ENCODE data around the gene SYNC. TPM values are rescaled to one million over a fixed set of nuclear protein-coding genes. Genes with fewer than 3 reads are reported as not detected.
A peak's percentile ranks its signal among the peaks of the same experiment; 100 is the strongest.
"Not testable (repeated sequence)": the region's sequence is repeated elsewhere in the genome, so short reads cannot be mapped to it uniquely, and the experiment has no call there.

The SYNC gene
- total RNA-seq, 2 donors from 2014 or later = not detected

- Mint-ChIP-seq H3K4me1 (ENCODE audit: low read depth in 2 of 2) (peaks cover 4 to 11% of the 10 kb centered on the region in 2 donors), H3K36me3 (peaks cover 5% of the 10 kb centered on the region), H3K27me3 (no peaks in the 10 kb centered on the region), H3K4me3 (no peak overlapping the region), H3K9me3 (no peaks in the 10 kb centered on the region), H3K27ac (peak overlapping the region in 1 of 2 donors; percentile 49)
- DNase-seq (ENCODE audit: low spot score) (no peak), ATAC-seq (no peak)
Observed at GRCh38 chr1:32635508-32636277, 66.9 kb downstream of the SYNC start.

- Mint-ChIP-seq H3K27ac (peak overlapping the region in 1 of 2 donors; percentile 1), H3K9me3 (no peaks in the 10 kb centered on the region), H3K36me3 (peaks cover 5% of the 10 kb centered on the region), H3K4me3 (no peak overlapping the region), H3K4me1 (ENCODE audit: low read depth in 2 of 2) (peaks cover 7 to 11% of the 10 kb centered on the region in 2 donors), H3K27me3 (no peaks in the 10 kb centered on the region)
- DNase-seq (ENCODE audit: low spot score) (no peak), ATAC-seq (no peak)
Observed at GRCh38 chr1:32632829-32633228, 69.7 kb downstream of the SYNC start.

DNA sequence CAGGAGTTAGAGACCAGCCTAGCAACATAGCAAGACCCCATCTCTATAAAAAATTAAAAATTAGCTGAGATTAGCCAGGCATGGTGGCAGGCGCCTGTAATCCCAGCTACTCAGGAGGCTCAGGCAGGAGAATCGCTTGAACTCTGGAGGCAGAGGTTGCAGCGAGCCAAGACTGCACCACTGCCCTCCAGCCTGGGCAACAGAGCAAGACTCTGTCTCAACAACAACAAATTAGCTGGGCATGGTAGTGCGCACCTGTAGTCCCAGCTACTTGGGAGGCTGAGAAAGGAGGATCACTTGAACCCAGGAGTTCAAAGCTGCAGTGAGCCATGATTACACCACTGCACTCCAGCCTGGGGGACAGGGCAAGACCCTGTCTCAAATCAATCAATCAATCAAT lies 72.4 kb downstream of the SYNC start:
- H3K36me3 Mint-ChIP-seq; DNase-seq (ENCODE audit: low spot score); H3K4me3 Mint-ChIP-seq; H3K9me3 Mint-ChIP-seq; H3K27ac Mint-ChIP-seq; ATAC-seq; H3K27me3 Mint-ChIP-seq: not testable (repeated sequence)
- peaks cover 10 to 14% of the 10 kb centered on the region in 2 donors for H3K4me1 Mint-ChIP-seq (ENCODE audit: low read depth in 2 of 2)

Other genes with a start within 250 kb of the SYNC start
- gene ZBTB8B, start 237.7 kb downstream of the SYNC start, total RNA-seq = not detected
- gene ZBTB8A, start 163.3 kb downstream of the SYNC start, total RNA-seq = under 1 TPM; 0.22 to 0.26 TPM
- gene ZBTB8OS, start 52.2 kb downstream of the SYNC start, total RNA-seq = 10 to 100 TPM; 51.6 to 58.3 TPM
- gene RBBP4, start 51.6 kb downstream of the SYNC start, total RNA-seq = 100 to 1,000 TPM; 228 to 244 TPM
- gene YARS1, start 114.6 kb upstream of the SYNC start, total RNA-seq = 100 to 1,000 TPM; 228 to 274 TPM
- 10 to 100 TPM; 31.0 to 54.9 TPM for gene S100PBP, start 114.9 kb upstream of the SYNC start, total RNA-seq
- not detected for gene FNDC5, start 168.1 kb upstream of the SYNC start, total RNA-seq
- under 1 TPM in 1 of 2 donors, not detected in 1; 0.38 TPM for gene HPCA, start 183.7 kb upstream of the SYNC start, total RNA-seq
- 1 to 10 TPM; 2.5 to 5.9 TPM for gene TMEM54, start 198.6 kb upstream of the SYNC start, total RNA-seq

Data from natural killer cell treated with Interleukin-12 subunit alpha and Interleukin-12 subunit beta and Interleukin-15 and Interleukin-18, amount 100 ng/mL, for 72 hours (primary cell).